ENCODE data around the gene SLC48A1.

Gene SLC48A1

GRCh38 chr12:47757840-47758583 lies 15.0 kb upstream of the SLC48A1 start:
- peaks cover 88% of the 10 kb centered on the region for H3K4me1 Mint-ChIP-seq
- peaks cover 7% of the 10 kb centered on the region for H3K27me3 Mint-ChIP-seq (ENCODE audit: low read depth, poor library complexity)
- no peaks in the 10 kb centered on the region for H3K36me3 Mint-ChIP-seq (ENCODE audit: low read depth)
- peak overlapping the region; percentile 79 for H3K4me3 Mint-ChIP-seq
- TF ChIP-seq CTCF (IDR thresholded peaks at IDR 0.05): no peak
- DNase-seq: no peak
- H3K27ac Mint-ChIP-seq: peak overlapping the region; percentile 80
- H3K9me3 Mint-ChIP-seq: no peaks in the 10 kb centered on the region

GRCh38 chr12:47758584-47758833 lies 14.5 kb upstream of the SLC48A1 start:
- no peak for DNase-seq
- peak overlapping the region; percentile 80 for H3K27ac Mint-ChIP-seq
- peaks cover 88% of the 10 kb centered on the region for H3K4me1 Mint-ChIP-seq
- peak overlapping the region; percentile 79 for H3K4me3 Mint-ChIP-seq
- TF ChIP-seq CTCF (IDR thresholded peaks at IDR 0.05): no peak
- peaks cover 7% of the 10 kb centered on the region for H3K27me3 Mint-ChIP-seq (ENCODE audit: low read depth, poor library complexity)
- no peaks in the 10 kb centered on the region for H3K36me3 Mint-ChIP-seq (ENCODE audit: low read depth)
- no peaks in the 10 kb centered on the region for H3K9me3 Mint-ChIP-seq

GRCh38 chr12:47758834-47759690 lies 14.0 kb upstream of the SLC48A1 start, which contains the start of gene RAPGEF3:
RAPGEF3 (minus strand) TSS chr12:47758880; CDS start chr12:47758556, 324 bp downstream.
- H3K4me1 Mint-ChIP-seq: peaks cover 88% of the 10 kb centered on the region

GRCh38 chr12:47762850-47763465 lies 10.1 kb upstream of the SLC48A1 start:
- Mint-ChIP-seq H3K4me1 (peaks cover 59% of the 10 kb centered on the region), H3K4me3 (no peak overlapping the region), H3K27ac (no peak overlapping the region), H3K27me3 (ENCODE audit: low read depth, poor library complexity) (peaks cover 10% of the 10 kb centered on the region), H3K36me3 (ENCODE audit: low read depth) (no peaks in the 10 kb centered on the region), H3K9me3 (no peaks in the 10 kb centered on the region)
- no peak for TF ChIP-seq CTCF (IDR thresholded peaks at IDR 0.05)
- DNase-seq: no peak

More at GRCh38 chr12:47758834-47759690, 14.0 kb upstream of the SLC48A1 start, which contains the start of gene RAPGEF3:
- Mint-ChIP-seq H3K36me3 (ENCODE audit: low read depth) (no peaks in the 10 kb centered on the region), H3K27me3 (ENCODE audit: low read depth, poor library complexity) (peaks cover 7% of the 10 kb centered on the region), H3K9me3 (no peaks in the 10 kb centered on the region), H3K4me3 (peak within 1 kb of the TSS; percentile 79), H3K27ac (peak within 1 kb of the TSS; percentile 80)
- peak; percentile 54 for TF ChIP-seq CTCF (IDR thresholded peaks at IDR 0.05)
- DNase-seq: peak; percentile 77

- Mint-ChIP-seq H3K27me3 (ENCODE audit: low read depth, poor library complexity) (peaks cover 10% of the 10 kb centered on the region), H3K4me1 (peaks cover 53% of the 10 kb centered on the region), H3K9me3 (no peaks in the 10 kb centered on the region), H3K36me3 (ENCODE audit: low read depth) (no peaks in the 10 kb centered on the region), H3K27ac (peak overlapping the region; percentile 84), H3K4me3 (no peak overlapping the region)
- no peak for TF ChIP-seq CTCF (IDR thresholded peaks at IDR 0.05)
- peak; percentile 26 for DNase-seq
Measured at GRCh38 chr12:47763481-47764346, 9.3 kb upstream of the SLC48A1 start.

Data from nephron progenitor cell (in vitro differentiated cells).